Astrocyte of the spinal cord (primary cell): ENCODE results near the gene DHX35.

Experiments
- DNase-seq: peaks from one replicate; pipeline ENCODE4 v3.0.0; 2011; ENCODE audit warnings: low read depth, low spot score
- H3K4me3 ChIP-seq: 2 replicates; pipeline ENCODE4 v1.5.1; 2011; ENCODE audit warnings: low read depth, mild to moderate bottlenecking, low read length, moderate library complexity
- in situ Hi-C: cut with HindIII; loops from 2 replicates; pipeline ENCODE4 v1.10.0; 2017; ENCODE audit warnings: low sequenced_read_pairs
- TF ChIP-seq, protein P1 (sequence below): IDR thresholded peaks from 2 replicates; pipeline ENCODE4 v1.5.1; 2012; ENCODE audit warnings: low read depth, mild to moderate bottlenecking, low read length, inconsistent platforms

The DHX35 gene

GRCh38 chr20:38920851-38921250 lies 41.3 kb upstream of the DHX35 start:
- in situ Hi-C loops, result no loop called here
- no peak overlapping the region for H3K4me3 ChIP-seq
- DNase-seq, result no peak
- TF ChIP-seq, protein P1, sequence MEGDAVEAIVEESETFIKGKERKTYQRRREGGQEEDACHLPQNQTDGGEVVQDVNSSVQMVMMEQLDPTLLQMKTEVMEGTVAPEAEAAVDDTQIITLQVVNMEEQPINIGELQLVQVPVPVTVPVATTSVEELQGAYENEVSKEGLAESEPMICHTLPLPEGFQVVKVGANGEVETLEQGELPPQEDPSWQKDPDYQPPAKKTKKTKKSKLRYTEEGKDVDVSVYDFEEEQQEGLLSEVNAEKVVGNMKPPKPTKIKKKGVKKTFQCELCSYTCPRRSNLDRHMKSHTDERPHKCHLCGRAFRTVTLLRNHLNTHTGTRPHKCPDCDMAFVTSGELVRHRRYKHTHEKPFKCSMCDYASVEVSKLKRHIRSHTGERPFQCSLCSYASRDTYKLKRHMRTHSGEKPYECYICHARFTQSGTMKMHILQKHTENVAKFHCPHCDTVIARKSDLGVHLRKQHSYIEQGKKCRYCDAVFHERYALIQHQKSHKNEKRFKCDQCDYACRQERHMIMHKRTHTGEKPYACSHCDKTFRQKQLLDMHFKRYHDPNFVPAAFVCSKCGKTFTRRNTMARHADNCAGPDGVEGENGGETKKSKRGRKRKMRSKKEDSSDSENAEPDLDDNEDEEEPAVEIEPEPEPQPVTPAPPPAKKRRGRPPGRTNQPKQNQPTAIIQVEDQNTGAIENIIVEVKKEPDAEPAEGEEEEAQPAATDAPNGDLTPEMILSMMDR, result no peak

DNA sequence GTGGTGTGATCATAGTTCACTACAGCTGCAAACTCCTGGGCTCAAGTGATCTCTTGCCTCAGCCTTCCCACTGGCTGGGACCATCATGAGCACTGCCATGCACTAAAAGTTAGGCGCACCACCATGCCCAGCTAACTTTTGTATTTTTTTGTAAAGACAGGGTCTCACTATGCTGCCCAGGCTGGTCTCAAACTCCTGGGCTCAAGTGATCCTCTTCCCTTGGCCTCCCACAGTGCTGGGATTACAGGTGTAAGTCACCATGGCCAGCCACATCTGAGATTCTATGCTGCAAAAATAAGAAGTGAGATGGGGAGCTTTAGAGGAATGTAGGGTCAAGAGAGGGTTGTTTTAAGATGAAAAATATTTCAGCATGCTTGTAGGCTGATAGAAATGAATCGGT lies 37.4 kb upstream of the DHX35 start:
- H3K4me3 ChIP-seq, result no peak overlapping the region
- DNase-seq, result no peak
- in situ Hi-C loops, result no loop called here
- TF ChIP-seq, protein P1, result no peak

- DNase-seq, result peak; percentile 99
- H3K4me3 ChIP-seq, result peak within 1 kb of the TSS; percentile 69
- TF ChIP-seq, protein P1, result no peak
- in situ Hi-C loops, result no loop called here
Observed at GRCh38 chr20:38926142-38926933, 35.8 kb upstream of the DHX35 start, which contains the start of gene FAM83D. FAM83D (plus strand) TSS chr20:38926417; CDS start chr20:38926443, 26 bp downstream.

- DNase-seq, result peak; percentile 27
- peak overlapping the region; percentile 69 for H3K4me3 ChIP-seq
- TF ChIP-seq, protein P1, result no peak
- in situ Hi-C loops, result no loop called here
Observed at GRCh38 chr20:38926934-38927616, 35.1 kb upstream of the DHX35 start.

GRCh38 chr20:38927902-38928578 lies 34.1 kb upstream of the DHX35 start:
- TF ChIP-seq, protein P1, result no peak
- H3K4me3 ChIP-seq, result peak overlapping the region; percentile 69
- in situ Hi-C loops, result no loop called here
- no peak for DNase-seq

- TF ChIP-seq, protein P1, result no peak
- DNase-seq, result no peak
- no peak overlapping the region for H3K4me3 ChIP-seq
- in situ Hi-C loops, result no loop called here
Observed at GRCh38 chr20:38930242-38930569, 31.9 kb upstream of the DHX35 start.
